D721Med (cell line): Measurements from ENCODE around the gene RASGRF1.

Experiments used
- DNase-seq: peaks from one replicate; pipeline ENCODE4 v3.0.0; 2011; ENCODE audit warnings: low spot score; ENCODE audit not compliant: insufficient read length
- FAIRE-seq: peaks from 2 replicates; lab custom pipeline; 2011; peaks lifted over from hg19 to GRCh38; lab: Jason Lieb, UNC
- TF ChIP-seq, protein P1 (sequence below): IDR thresholded peaks from 2 replicates; pipeline ENCODE4 v1.5.1; 2012; ENCODE audit warnings: mild to moderate bottlenecking, control low read depth; ENCODE audit not compliant: insufficient read depth; ENCODE audit errors: missing control alignments

RASGRF1 gene

DNA sequence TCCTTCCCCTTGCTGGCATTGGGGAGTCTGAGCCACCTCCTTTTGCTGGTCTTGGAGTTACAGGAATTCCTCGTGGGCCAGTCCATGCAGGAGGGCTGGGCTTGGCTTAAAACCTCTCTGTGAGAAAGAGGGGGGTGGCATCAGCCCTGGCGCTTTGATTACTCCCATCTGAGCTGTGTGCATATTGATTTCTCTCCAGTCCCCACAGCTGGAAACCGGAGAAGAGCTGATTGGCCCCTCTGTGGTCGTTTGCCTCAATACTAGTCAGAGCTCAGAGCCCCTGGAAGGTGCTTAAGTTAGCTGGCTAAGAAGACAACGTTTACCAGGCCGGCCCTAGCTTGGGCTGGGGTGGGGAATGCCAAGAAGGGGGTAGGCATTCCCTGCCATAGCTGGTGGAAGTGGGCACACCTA, 4.0 kb upstream of the RASGRF1 start:
- no peak for FAIRE-seq
- TF ChIP-seq, protein P1, sequence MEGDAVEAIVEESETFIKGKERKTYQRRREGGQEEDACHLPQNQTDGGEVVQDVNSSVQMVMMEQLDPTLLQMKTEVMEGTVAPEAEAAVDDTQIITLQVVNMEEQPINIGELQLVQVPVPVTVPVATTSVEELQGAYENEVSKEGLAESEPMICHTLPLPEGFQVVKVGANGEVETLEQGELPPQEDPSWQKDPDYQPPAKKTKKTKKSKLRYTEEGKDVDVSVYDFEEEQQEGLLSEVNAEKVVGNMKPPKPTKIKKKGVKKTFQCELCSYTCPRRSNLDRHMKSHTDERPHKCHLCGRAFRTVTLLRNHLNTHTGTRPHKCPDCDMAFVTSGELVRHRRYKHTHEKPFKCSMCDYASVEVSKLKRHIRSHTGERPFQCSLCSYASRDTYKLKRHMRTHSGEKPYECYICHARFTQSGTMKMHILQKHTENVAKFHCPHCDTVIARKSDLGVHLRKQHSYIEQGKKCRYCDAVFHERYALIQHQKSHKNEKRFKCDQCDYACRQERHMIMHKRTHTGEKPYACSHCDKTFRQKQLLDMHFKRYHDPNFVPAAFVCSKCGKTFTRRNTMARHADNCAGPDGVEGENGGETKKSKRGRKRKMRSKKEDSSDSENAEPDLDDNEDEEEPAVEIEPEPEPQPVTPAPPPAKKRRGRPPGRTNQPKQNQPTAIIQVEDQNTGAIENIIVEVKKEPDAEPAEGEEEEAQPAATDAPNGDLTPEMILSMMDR: no peak
- no peak for DNase-seq

DNA sequence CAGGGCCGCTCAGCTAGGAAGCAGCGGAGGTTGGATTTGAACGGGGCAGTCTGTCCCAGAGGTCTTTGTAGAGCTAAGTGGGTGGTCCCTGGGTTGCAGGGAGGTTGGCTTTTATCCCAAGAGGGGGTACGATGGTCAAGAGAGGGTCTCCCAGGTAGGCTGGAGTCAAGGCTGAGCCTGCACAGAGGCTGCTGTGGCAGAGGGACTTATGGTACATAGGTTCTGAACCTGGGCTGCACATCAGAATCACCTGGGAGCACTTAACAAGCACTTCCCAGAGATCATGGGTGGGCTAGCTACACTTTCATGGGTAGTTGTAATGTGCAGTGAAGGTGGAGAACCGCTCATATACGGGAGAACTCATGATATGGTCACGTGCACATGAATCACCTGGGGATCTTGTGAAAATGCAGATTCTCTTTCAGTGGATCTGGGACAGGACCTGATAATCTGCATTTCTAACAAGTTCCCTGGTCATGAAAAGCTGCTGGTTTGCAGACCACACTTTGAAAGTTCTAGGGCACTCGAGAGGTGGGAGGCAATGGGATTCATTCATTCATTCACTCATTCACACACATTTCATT, 2.9 kb upstream of the RASGRF1 start:
- FAIRE-seq: no peak
- DNase-seq: no peak
- TF ChIP-seq, protein P1: no peak

DNA sequence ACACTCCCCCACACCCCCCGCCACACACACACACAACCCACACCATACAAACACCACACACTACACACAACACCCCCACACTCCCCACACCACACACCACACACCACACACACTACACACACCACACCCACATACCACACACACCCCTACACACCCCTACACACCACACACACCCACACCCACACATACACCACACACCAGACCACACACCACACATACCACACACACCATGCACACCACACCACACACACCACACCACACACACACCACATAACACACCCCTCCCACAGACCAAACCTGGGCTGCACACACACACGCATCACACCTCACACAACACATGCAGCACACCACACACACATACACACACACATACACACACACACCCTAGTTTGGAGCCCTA, 1.8 kb upstream of the RASGRF1 start:
- TF ChIP-seq, protein P1: no peak
- FAIRE-seq: no peak

DNA sequence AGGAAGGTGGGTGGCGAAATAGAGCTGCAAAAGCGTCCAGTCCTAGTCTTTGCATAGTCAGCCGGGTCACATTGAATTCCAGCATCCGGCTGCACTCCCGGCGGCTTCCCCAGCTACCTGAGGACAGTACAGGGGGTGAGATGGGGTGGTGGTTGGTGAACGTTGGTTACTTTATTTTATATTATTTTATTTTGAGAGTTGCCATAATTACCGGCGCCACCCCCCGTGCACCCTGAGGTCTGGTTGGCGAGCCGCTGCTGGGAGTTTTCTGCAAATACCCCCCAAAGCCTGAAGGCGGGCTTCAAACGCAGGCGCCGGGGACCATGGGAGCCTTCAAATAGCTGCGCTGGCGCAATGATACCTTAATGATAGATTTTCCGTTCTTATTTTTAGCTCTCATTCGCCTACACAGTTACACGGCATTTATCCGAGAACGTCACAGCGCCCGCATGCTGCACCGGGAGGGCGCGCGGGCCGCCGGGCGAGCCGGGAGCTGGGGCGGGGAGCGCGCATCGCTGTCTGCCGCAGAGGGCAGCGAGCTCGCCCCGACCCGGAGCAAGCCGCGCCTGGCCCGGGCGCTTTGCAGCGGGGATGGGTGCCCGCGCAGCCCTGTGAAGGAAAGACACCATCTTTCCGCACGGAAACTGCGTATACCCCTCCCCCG, 756 bp upstream of the RASGRF1 start:
- DNase-seq (no peak), FAIRE-seq (no peak)
- TF ChIP-seq, protein P1: no peak

More for the DNA sequence above, 1.8 kb upstream of the RASGRF1 start:
- DNase-seq: no peak

DNA sequence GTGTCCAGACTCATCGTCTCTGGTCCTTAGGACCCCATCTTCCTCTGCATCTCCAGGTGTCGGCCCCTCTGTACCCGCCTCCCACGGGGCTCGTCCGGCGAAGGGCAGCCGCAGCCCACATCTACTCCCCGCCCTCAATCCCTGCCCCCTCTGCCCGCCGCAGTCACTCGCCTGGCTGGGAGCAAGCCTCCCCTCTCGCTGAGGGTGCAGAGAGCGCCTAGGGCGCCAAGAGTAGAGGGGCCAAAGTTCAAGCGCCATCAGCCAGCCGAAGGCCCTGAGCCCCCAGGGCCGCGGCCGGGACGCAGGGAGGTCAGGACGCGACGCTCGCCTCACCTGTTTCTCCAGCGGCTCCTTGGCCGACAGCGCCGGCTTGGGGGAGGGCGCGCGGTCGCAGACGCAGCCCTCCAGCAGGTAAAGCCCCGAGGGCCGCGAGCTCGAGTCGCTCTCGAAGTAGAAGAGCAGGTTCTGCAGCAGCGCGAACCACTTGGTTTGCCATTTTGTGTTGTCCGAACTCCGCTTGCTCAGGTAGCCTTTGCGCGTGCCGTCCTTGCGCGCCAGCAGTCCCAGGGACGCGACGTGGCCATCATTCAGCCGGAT, 592 bp downstream of the RASGRF1 start:
- FAIRE-seq (no peak), DNase-seq (no peak)
- TF ChIP-seq, protein P1: no peak

DNA sequence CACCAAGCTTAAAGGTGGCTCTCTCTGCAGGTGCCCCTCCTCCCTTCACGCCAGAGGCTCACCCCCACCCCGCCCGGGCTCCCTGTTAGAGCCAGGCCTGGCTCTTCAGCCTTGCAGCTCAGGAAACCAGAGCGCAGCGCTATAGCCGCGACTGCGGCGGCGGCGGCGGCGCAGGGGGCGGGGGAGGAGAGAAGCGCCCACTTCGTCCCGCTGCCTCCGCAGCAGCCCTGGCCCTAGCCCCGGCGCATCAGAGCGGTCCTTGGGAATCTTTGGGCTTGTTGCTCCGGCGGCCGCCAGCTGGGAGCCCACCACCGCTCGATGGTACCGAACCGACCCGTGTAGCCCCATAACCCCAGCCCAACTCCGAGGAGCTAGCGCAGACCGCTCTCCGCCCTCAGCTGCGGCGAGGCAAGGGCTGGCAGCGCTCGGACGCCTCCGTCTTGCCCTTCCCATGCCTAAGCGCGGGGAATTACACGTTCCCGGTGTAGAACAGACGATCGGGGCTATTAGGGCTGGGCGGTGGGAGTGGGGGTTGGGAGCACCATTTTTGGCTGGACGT, 1.2 kb downstream of the RASGRF1 start:
- TF ChIP-seq, protein P1: no peak
- no peak for FAIRE-seq
- DNase-seq: no peak
